Activated CD4-positive, alpha-beta T cell treated with anti-CD3 and anti-CD28 coated beads for 1 hour (primary cell): ENCODE data around the gene GCDH.
"Not testable (repeated sequence)": the region's sequence is repeated elsewhere in the genome, so short reads cannot be mapped to it uniquely, and the experiment has no call there.

ENCODE experiments used
- DNase-seq: peaks from one replicate; pipeline ENCODE4 v3.0.0-alpha.2; 2020

Gene GCDH

GRCh38 chr19:12912571-12912970 is 21.6 kb downstream of the GCDH start:
- DNase-seq, result no peak

- DNase-seq, result no peak
Observed at GRCh38 chr19:12913011-12913561, 22.1 kb downstream of the GCDH start.

- peak; percentile 38 for DNase-seq
Observed at GRCh38 chr19:12913851-12914690, 23.1 kb downstream of the GCDH start.

GRCh38 chr19:12915860-12916259 is 24.9 kb downstream of the GCDH start:
- not testable (repeated sequence) for DNase-seq

- DNase-seq, result no peak
Observed at GRCh38 chr19:12918253-12918652, 27.3 kb downstream of the GCDH start.

GRCh38 chr19:12921047-12921446 is 30.1 kb downstream of the GCDH start:
- no peak for DNase-seq

GRCh38 chr19:12922959-12923358 is 32.0 kb downstream of the GCDH start:
- DNase-seq, result no peak

GRCh38 chr19:12924621-12925310 is 33.8 kb downstream of the GCDH start:
- no peak for DNase-seq

- DNase-seq, result no peak
Observed at GRCh38 chr19:12930002-12930645, 39.2 kb downstream of the GCDH start.

- no peak for DNase-seq
Observed at GRCh38 chr19:12932392-12933286, 41.7 kb downstream of the GCDH start.

GRCh38 chr19:12933287-12934072 is 42.5 kb downstream of the GCDH start, which contains the start of gene FARSA:
FARSA (minus strand) TSS chr19:12933711; CDS start chr19:12933696, 15 bp downstream.
- DNase-seq, result peak; percentile 75

GRCh38 chr19:12935071-12935470 is 44.1 kb downstream of the GCDH start:
- no peak for DNase-seq

- DNase-seq, result no peak
Observed at GRCh38 chr19:12936582-12936981, 45.6 kb downstream of the GCDH start.

GRCh38 chr19:12937093-12937926 is 46.4 kb downstream of the GCDH start:
- no peak for DNase-seq

GRCh38 chr19:12937927-12938778 is 47.2 kb downstream of the GCDH start, which contains the start of gene CALR:
CALR (plus strand) TSS chr19:12938609; CDS start chr19:12938680, 71 bp downstream.
- DNase-seq, result peak; percentile 99

GRCh38 chr19:12938779-12939601 is 48.0 kb downstream of the GCDH start:
- no peak for DNase-seq

GRCh38 chr19:12939975-12940423 is 49.0 kb downstream of the GCDH start:
- DNase-seq, result no peak

GRCh38 chr19:12940897-12941296 is 49.9 kb downstream of the GCDH start:
- DNase-seq, result no peak
